GM19328 (cell line): ENCODE data around the gene HSPD1.

Experiments
- ATAC-seq: cut with Tn5 transposase; IDR thresholded peaks from one replicate; pipeline ENCODE4 v1.9.1; 2021; ENCODE audit warnings: mild to moderate bottlenecking, moderate library complexity; ENCODE audit not compliant: unreplicated experiment

Gene HSPD1

GRCh38 chr2:197442857-197443256, 56.8 kb downstream of the HSPD1 start:
- no peak for ATAC-seq

- ATAC-seq, result no peak
Measured at GRCh38 chr2:197437380-197437779, 62.3 kb downstream of the HSPD1 start.
